Medulla oblongata (tissue), 1 donor: ENCODE measurements around the gene STPG3.
"Not testable (repeated sequence)": the region's sequence is repeated elsewhere in the genome, so short reads cannot be mapped to it uniquely, and the experiment has no call there.

Experiments used
- DNase-seq: peaks from one replicate; pipeline ENCODE4 v3.0.0-alpha.2; 2015; ENCODE audit errors: extremely low spot score

The STPG3 gene

DNA sequence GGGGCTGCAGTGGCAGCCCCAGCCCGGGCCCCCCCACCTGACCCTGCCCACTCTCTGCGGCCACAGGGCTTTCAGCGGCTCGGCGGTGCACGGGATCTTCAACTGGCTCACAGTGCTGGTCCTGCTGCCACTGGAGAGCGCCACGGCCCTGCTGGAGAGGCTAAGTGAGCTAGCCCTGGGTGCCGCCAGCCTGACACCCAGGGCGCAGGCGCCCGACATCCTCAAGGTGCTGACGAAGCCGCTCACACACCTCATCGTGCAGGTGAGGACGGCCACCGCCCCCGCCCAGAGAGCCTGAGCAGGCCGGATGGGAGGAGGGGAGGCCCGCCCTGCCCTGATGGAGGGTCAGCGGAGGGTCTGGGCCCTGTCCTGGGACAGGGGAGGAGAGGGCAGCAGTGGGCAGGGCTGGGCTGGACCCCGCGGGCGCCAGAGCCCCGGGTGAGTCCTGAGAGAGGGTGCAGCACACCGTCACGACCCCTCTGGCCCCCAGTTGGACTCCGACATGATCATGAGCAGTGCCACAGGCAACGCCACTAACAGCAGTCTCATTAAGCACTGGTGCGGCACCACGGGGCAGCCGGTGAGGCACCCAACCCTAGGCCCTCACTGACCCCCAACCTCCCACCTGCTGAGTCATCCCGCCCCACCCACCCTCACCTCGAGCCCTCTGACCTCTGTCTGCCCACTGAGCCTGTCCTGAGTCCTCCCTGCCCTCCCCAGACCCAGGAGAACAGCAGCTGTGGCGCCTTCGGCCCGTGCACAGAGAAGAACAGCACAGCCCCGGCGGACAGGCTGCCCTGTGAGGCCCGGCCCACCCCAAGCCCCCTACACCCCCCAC lies 17.7 kb upstream of the STPG3 start:
- no peak for DNase-seq

DNA sequence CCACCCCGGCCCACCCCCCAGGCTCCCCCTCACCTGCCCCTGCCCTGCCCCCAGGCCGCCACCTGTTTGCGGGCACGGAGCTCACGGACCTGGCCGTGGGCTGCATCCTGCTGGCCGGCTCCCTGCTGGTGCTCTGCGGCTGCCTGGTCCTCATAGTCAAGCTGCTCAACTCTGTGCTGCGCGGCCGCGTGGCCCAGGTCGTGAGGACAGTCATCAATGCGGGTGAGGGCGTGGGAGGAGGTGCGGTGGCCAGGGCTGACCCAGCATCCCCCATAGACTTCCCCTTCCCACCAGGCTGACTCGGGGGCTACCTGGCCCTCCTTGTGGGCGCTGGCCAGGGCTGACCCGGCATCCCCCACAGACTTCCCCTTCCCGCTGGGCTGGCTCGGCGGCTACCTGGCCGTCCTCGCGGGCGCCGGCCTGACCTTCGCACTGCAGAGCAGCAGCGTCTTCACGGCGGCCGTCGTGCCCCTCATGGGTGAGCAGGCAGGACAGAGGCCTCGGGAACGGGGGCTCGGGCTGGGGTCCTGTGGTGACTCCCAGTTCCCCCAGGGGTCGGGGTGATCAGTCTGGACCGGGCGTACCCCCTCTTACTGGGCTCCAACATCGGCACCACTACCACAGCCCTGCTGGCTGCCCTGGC lies 16.9 kb upstream of the STPG3 start:
- no peak for DNase-seq

- DNase-seq, result no peak
These were observed 16.2 kb upstream of the STPG3 start for GRCh38 chr9:137234758-137235423.

- no peak for DNase-seq
These were observed 15.5 kb upstream of the STPG3 start for GRCh38 chr9:137235424-137236237.

GRCh38 chr9:137236238-137236935 lies 14.7 kb upstream of the STPG3 start:
- DNase-seq, result peak; percentile 85

GRCh38 chr9:137236936-137237421 lies 14.1 kb upstream of the STPG3 start:
- DNase-seq, result no peak

DNA sequence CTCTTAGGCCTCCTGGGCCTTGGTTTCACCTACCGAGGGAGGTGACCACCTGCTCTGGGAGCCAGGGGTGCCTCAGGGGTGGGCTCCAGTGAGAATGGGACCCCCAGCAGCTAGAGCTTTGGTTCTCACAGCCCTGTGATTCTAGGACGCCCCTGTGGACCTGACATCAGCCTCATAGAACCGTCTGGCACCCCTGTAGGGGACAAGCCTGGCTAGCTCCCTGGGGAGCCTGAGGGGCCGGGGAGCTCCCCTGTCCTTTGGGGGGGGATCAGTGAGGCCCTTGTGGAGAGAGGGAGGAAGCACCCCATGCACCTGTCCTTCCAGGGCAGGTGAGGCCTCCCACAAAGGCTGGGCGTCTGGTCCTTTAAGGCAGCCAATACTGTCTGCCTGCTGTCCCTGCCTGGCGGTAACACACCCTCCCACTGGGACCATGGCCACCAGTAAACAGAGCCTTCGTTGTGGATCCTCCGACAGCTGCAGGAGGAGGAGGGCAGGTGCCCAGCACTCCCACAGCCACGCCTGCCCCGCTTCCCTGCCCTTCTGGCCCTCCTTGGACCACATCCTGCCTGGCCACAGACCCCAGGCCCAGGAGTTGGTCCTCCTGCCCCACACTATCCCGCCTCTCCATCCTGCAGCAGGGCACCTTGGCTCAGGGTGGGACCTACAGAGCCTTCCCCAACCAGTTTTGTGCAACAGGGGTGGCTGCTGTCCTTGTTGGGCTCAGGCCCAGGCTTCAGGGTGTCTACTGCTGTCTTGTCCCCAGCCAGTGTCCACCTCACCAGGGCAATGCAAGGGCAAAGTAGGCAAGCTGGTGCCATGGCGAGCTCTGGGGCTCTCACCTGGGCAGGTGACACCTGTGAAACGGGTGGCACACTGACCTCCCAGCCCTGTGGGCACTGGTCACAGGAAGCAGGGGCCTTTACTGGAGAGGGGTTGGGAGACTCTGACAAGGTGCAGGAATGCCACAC lies 13.0 kb upstream of the STPG3 start:
- DNase-seq, result peak; percentile 86

GRCh38 chr9:137239541-137240200 lies 11.4 kb upstream of the STPG3 start:
- not testable (repeated sequence) for DNase-seq

DNA sequence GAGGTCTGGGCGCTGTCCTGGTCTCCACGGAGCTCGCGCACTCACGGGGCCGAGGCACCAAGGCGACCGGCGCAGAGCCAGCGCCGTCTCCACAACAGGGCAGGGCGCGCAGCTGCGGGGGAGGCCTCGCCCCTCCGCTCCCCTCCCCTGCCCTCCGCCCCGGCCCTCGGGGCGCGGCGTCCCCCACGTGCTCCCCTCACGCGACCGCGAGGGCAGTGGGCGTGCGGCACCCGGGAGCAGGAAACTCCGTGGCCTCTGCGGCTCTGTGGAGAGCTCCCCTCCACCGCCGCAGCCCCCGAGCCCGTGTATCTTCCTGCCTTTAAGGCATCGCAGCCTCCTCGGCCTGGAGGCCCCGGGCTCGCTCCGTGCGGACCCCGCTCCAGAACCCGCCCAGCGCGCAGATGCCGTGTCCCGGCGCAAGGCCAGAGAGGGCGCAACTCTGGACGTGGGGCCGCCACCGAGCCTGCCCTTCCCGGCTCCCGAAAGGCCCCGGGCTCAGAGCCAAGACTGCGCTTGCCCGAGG lies 10.7 kb upstream of the STPG3 start:
- peak; percentile 86 for DNase-seq

- peak; percentile 100 for DNase-seq
These were observed 10.1 kb upstream of the STPG3 start, which contains the start of gene TUBB4B for GRCh38 chr9:137240841-137241489. TSS of gene TUBB4B (plus strand) at chr9:137241287. CDS start at chr9:137241361, 74 bp downstream.

DNA sequence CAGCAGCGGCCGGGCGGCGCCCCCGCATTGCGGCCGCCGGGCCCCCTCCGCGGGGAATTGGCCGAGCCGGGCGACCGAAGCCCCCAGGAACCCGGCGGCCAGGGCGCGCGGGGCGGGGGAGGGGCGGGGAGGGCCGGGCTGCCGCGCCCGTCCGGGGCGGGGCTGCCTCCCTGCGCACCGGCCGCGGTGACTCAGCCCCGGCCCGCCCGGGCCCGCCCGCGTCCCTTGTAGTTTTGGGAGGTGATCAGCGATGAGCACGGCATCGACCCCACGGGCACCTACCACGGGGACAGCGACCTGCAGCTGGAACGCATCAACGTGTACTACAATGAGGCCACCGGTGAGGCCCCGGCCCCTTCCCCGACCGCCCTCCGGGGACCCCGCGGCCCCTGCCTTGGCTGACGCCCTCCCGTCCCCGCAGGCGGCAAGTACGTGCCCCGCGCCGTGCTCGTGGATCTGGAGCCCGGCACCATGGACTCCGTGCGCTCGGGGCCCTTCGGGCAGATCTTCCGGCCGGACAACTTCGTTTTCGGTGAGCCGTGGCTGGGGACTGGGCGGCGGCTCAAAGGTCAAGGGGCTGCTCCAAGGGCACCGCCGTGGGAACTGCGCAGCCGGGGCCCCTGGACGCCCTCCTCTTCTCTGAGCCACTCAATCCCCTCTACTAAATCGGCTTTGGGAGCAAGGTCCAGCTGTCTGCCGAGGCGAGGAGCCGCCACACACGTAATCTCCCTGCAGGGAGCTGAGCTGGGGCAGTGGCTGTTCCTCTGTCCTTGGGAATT lies 9.4 kb upstream of the STPG3 start:
- DNase-seq, result no peak

DNA sequence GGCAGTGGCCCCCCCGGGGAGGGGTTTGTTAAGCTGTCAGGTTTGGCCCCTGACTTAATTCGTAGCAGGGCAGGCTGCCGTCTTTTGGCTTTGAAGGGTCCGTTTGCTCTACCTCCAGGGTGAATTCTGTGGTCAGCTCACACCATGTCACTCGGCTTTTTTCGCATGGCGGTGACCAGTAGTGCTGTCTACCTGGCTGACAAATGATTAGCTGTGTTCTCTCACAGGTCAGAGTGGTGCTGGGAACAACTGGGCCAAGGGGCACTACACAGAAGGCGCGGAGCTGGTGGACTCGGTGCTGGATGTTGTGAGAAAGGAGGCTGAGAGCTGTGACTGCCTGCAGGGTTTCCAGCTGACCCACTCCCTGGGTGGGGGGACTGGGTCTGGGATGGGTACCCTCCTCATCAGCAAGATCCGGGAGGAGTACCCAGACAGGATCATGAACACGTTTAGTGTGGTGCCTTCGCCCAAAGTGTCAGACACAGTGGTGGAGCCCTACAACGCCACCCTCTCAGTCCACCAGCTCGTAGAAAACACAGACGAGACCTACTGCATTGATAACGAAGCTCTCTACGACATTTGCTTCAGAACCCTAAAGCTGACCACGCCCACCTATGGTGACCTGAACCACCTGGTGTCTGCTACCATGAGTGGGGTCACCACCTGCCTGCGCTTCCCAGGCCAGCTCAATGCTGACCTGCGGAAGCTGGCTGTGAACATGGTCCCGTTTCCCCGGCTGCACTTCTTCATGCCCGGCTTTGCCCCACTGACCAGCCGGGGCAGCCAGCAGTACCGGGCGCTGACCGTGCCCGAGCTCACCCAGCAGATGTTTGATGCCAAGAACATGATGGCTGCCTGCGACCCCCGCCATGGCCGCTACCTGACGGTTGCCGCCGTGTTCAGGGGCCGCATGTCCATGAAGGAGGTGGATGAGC lies 8.6 kb upstream of the STPG3 start:
- no peak for DNase-seq

- not testable (repeated sequence) for DNase-seq
These were observed 7.8 kb upstream of the STPG3 start for GRCh38 chr9:137243266-137243625.

DNA sequence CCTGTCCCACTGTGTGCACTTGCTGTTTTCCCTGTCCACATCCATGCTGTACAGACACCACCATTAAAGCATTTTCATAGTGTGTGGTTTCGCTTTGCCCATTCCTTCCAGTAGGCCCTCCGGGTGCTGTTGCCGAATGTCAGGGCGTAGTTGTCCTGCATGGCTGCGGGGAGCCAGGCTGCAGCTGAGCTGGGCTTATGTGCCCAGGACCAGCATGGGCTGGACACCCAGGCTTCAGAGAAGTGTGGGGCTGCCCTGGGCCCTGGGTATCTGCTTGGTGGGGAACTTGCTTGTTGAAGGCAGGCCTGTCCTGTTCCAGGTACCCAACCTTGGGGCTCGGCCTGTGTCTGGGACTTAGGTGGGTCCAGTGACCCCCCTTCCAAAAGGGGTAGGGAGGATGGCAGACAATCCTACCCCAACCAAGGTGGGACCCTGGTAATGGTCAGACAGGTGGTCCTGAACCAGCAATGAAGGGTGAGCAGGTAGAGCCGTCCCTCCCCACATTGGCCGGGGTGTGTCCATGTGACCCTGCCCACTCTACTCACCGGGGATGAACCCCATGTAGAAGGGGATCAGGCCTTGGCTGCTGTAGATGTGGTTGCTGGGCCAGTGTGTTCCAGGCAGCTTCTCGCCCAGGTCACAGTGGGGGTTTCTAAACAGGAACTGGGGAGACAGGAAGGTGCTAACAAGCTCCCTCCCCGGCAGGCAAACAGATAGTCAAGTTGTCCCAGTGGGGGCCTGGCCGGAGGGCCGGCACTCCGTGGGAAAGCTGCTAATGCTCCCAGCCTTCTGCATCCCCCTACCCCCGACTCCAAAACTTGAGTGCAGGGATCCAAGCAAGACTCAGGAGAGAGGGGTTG lies 7.2 kb upstream of the STPG3 start:
- DNase-seq, result no peak
